Brain microvascular endothelial cell (primary cell): ENCODE results near the gene ARHGAP21.

Source experiments
- DNase-seq: peaks from one replicate; pipeline ENCODE4 v3.0.0-alpha.2; 2020
- H3K27ac ChIP-seq: fragments of 250-450 bp; sonication (Bioruptor Pico); 2 replicates; pipeline ENCODE4 v1.5.1; 2020; ENCODE audit warnings: mild to moderate bottlenecking, moderate library complexity
- H3K27me3 ChIP-seq: fragments of 250-450 bp; sonication (Bioruptor Pico); replicated peaks from 2 replicates; pipeline ENCODE4 v1.5.1; 2020; ENCODE audit warnings: mild to moderate bottlenecking
- H3K36me3 ChIP-seq: fragments of 250-450 bp; sonication (Bioruptor Pico); replicated peaks from 2 replicates; pipeline ENCODE4 v1.5.1; 2020; ENCODE audit warnings: mild to moderate bottlenecking
- H3K4me3 ChIP-seq: 2 replicates; pipeline ENCODE4 v1.5.1; 2011; ENCODE audit warnings: low read depth, mild to moderate bottlenecking, control low read depth, low read length, moderate library complexity
- CTCF ChIP-seq: IDR thresholded peaks from 2 replicates; pipeline ENCODE4 v1.5.1; 2011; ENCODE audit warnings: low read depth, mild to moderate bottlenecking, moderate library complexity, low read length, control low read depth, inconsistent platforms; ENCODE audit errors: missing control alignments
- in situ Hi-C: cut with HindIII; loops from 2 replicates; pipeline ENCODE4 v1.10.0; 2017; ENCODE audit warnings: low sequenced_read_pairs, low pct_ligation_motif_present

Gene ARHGAP21

GRCh38 chr10:24683554-24683953 lies 40.1 kb downstream of the ARHGAP21 start:
- H3K36me3 ChIP-seq, result no peaks in the 10 kb centered on the region
- no peak for DNase-seq

GRCh38 chr10:24681572-24682088 lies 42.1 kb downstream of the ARHGAP21 start:
- Histone ChIP-seq H3K4me3 (no peak overlapping the region), H3K27me3 (no peaks in the 10 kb centered on the region), H3K36me3 (no peaks in the 10 kb centered on the region), H3K27ac (no peak overlapping the region)
- in situ Hi-C loops, result no loop called here
- no peak for DNase-seq
- no peak for TF ChIP-seq CTCF

More at GRCh38 chr10:24683554-24683953, 40.1 kb downstream of the ARHGAP21 start:
- in situ Hi-C loops, result no loop called here
- H3K4me3 ChIP-seq, result no peak overlapping the region
- no peak for TF ChIP-seq CTCF
- H3K27ac ChIP-seq, result no peak overlapping the region
- no peaks in the 10 kb centered on the region for H3K27me3 ChIP-seq

- in situ Hi-C loops, result no loop called here
- Histone ChIP-seq H3K36me3 (no peaks in the 10 kb centered on the region), H3K4me3 (no peak overlapping the region), H3K27ac (no peak overlapping the region), H3K27me3 (no peaks in the 10 kb centered on the region)
- TF ChIP-seq CTCF, result no peak
- DNase-seq, result no peak
These were observed 42.8 kb downstream of the ARHGAP21 start for GRCh38 chr10:24680647-24681524.

GRCh38 chr10:24678757-24679156 lies 44.9 kb downstream of the ARHGAP21 start:
- no peak for TF ChIP-seq CTCF
- H3K36me3 ChIP-seq, result no peaks in the 10 kb centered on the region
- no peak for DNase-seq
- no peak overlapping the region for H3K4me3 ChIP-seq
- in situ Hi-C loops, result no loop called here
- H3K27me3 ChIP-seq, result no peaks in the 10 kb centered on the region
- H3K27ac ChIP-seq, result no peak overlapping the region

- no peak for DNase-seq
- Histone ChIP-seq H3K4me3 (no peak overlapping the region), H3K36me3 (no peaks in the 10 kb centered on the region), H3K27ac (no peak overlapping the region), H3K27me3 (no peaks in the 10 kb centered on the region)
- no peak for TF ChIP-seq CTCF
- in situ Hi-C loops, result no loop called here
These were observed 48.6 kb downstream of the ARHGAP21 start for GRCh38 chr10:24674892-24675632.
